Esophagus muscularis mucosa (tissue), 4 donors: ENCODE data around the gene PITRM1. TPM values are rescaled to one million over a fixed set of nuclear protein-coding genes. Genes with fewer than 3 reads are reported as not detected.

Experiments
- DNase-seq: peaks from one replicate; pipeline ENCODE4 v3.0.0-alpha.2; 2017; ENCODE audit errors: extremely low spot score
- H3K27ac ChIP-seq, 4 donors: fragments of 200-600 bp; sonication (generic); replicated peaks in 1 of 4; 1 replicate in 3 of 4; 2 replicates in 1 of 4; pipeline ENCODE4 v1.5.1; 2016 to 2019; ENCODE audit warnings: mild to moderate bottlenecking in 1 of 4
- H3K27me3 ChIP-seq, 4 donors: fragments of 200-600 bp; sonication (generic); one replicate each; pipeline versions ENCODE4 v1.5.1 to v1.6.0; 2016 to 2019
- H3K36me3 ChIP-seq, 4 donors: fragments of 200-600 bp; sonication (generic); one replicate each; pipeline ENCODE4 v1.5.1; 2016 to 2019
- H3K4me1 ChIP-seq, 4 donors: fragments of 200-600 bp; sonication (generic); one replicate each; pipeline ENCODE4 v1.5.1; 2016 to 2019
- H3K4me3 ChIP-seq, 4 donors: fragments of 200-600 bp; sonication (generic); 1 replicate in 2 of 4; 2 replicates in 2 of 4; pipeline ENCODE4 v1.5.1; 2016 to 2019; ENCODE audit warnings: mild to moderate bottlenecking in 4 of 4, moderate library complexity in 1 of 4
- H3K9me3 ChIP-seq, 4 donors: fragments of 200-600 bp; sonication (generic); 1 replicate in 3 of 4; 2 replicates in 1 of 4; pipeline ENCODE4 v1.5.1; 2016 to 2019
- EP300 ChIP-seq: sonication (generic); formaldehyde crosslinking; IDR thresholded peaks from one replicate; pipeline ENCODE4 v1.6.1; 2017; ENCODE audit warnings: antibody characterized with exemption
- POLR2A ChIP-seq: fragments of 450-650 bp; IDR thresholded peaks from one replicate; pipeline ENCODE4 v1.6.1; 2017; ENCODE audit warnings: antibody characterized with exemption, moderate library complexity, mild to moderate bottlenecking, low read depth
- POLR2AphosphoS5 ChIP-seq, 2 donors: sonication (generic); formaldehyde crosslinking; IDR thresholded peaks; one replicate each; pipeline ENCODE4 v1.6.1; 2017; ENCODE audit warnings: antibody characterized with exemption in 2 of 2
- WGBS: methylation state at CpG from one replicate; pipeline ENCODE4 v1.1.5; 2018; 5-methylcytosine and 5-hydroxymethylcytosine counted together
- intact Hi-C: fragments of 100-400 bp; cut with DNase I; formaldehyde crosslinking; loops from one replicate; pipeline ENCODE4 v1.15.1; 2023
- total RNA-seq, 4 donors: library from RNA; depleted of rRNA; stranded (reverse); fragments of >200 nt; gene quantifications; one replicate each; pipeline versions ENCODE4 v1.1.0 to v1.2.1, GENCODE V29; 2016
- TF ChIP-seq, protein P1 (sequence below), 3 experiments: fragments of 200-600 bp in 2 of 3; fragments of 450-650 bp in 1 of 3; sonication (generic) in 2 of 3; IDR thresholded peaks; one replicate each; pipeline ENCODE4 v1.5.1; 2017 to 2019; ENCODE audit warnings: antibody characterized with exemption in 3 of 3, mild to moderate bottlenecking in 2 of 3, moderate library complexity in 1 of 3

The PITRM1 gene
- total RNA-seq, 4 donors from 2014 or later = 75.5 to 103 (median 84.9) TPM

DNA sequence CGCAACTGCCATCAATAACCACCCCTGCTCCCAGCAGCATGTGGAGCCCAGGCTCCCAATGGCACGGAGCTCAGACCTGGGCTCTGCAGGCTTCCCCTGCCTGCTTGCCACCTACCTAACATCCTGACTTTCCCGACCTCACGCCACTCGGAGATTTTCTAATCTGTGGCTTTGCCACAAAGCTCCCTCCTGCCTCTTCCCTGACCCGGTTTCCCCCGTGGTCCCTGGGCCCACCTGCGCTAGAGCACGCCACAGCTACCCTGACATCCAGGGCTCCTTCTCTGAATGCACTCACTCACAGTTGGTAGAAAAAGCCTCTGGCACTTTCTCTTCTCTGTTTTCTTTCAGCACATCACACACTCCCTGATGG lies 20.0 kb downstream of the PITRM1 start:
- Histone ChIP-seq H3K36me3 (peaks cover 80 to 100% (median 91%) of the 10 kb centered on the region in 4 donors), H3K27me3 (no peaks in the 10 kb centered on the region), H3K9me3 (no peaks in the 10 kb centered on the region), H3K27ac (no peak overlapping the region), H3K4me1 (no peaks in the 10 kb centered on the region), H3K4me3 (no peak overlapping the region)
- TF ChIP-seq EP300 = no peak
- TF ChIP-seq, protein P1, sequence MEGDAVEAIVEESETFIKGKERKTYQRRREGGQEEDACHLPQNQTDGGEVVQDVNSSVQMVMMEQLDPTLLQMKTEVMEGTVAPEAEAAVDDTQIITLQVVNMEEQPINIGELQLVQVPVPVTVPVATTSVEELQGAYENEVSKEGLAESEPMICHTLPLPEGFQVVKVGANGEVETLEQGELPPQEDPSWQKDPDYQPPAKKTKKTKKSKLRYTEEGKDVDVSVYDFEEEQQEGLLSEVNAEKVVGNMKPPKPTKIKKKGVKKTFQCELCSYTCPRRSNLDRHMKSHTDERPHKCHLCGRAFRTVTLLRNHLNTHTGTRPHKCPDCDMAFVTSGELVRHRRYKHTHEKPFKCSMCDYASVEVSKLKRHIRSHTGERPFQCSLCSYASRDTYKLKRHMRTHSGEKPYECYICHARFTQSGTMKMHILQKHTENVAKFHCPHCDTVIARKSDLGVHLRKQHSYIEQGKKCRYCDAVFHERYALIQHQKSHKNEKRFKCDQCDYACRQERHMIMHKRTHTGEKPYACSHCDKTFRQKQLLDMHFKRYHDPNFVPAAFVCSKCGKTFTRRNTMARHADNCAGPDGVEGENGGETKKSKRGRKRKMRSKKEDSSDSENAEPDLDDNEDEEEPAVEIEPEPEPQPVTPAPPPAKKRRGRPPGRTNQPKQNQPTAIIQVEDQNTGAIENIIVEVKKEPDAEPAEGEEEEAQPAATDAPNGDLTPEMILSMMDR (IDR thresholded peaks at IDR 0.05) = no peak
- intact Hi-C loops = no loop called here
- no peak for DNase-seq
- WGBS = 82% methylated on average over 9 of the region's 9 CpGs

DNA sequence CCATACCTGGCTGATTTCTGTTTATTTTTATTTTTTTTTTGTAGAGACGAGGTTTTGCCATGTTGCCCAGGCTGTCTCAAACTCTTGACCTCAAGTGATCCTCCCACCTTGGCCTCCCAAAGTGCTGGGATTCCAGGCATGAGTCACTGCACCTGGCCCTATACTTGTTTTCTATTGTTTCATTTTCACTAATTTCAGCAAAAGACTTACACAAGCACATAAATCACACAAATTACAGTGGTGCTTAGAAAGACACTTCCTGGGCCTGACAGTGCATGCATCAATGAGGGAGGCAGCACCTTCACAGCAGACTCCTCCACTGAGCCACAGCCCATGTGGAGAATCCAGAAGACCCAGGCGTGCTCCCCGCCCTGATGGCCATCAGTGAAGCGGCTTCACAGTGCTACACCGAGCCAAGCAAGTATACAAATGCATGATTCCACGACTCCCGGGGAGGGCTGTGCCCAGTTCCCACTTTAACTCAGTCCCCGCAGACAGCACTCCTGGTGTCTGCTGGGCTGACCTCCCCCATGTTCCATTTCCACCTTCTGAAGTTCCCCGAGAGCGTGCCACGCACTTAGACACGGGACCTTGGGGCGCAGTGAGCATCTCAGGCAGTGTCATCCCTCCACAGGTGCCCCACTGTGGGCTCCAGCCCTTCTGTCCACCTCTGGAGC lies 20.6 kb downstream of the PITRM1 start:
- no peak overlapping the region for H3K4me3 ChIP-seq
- H3K9me3 ChIP-seq = no peaks in the 10 kb centered on the region
- no peaks in the 10 kb centered on the region for H3K27me3 ChIP-seq
- no peak for DNase-seq
- intact Hi-C loops = no loop called here
- H3K27ac ChIP-seq = no peak overlapping the region
- WGBS = 94% methylated on average over 12 of the region's 13 CpGs
- peaks cover 80 to 100% (median 92%) of the 10 kb centered on the region in 4 donors for H3K36me3 ChIP-seq
- no peaks in the 10 kb centered on the region for H3K4me1 ChIP-seq
- no peak for TF ChIP-seq POLR2AphosphoS5 (IDR thresholded peaks at IDR 0.05)

DNA sequence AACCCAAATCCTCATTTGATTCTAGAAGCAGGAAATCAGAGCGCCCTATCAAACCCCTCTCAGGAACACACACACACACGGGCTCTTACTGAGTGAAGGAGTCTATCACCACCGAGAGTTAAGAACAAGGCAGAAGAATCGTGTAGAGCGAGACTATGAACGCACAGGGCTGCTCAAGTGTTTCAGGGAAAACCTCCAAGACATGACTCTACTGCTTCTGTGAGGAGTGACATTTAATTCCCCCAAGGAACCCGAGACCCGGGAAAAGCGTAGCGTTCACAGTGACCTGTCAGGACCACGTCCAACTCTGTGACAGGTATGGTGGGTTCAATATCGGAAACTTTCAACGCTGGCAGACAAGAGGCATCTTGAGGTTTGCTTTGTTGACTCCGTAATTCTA lies 21.6 kb downstream of the PITRM1 start:
- peaks cover 74 to 100% (median 97%) of the 10 kb centered on the region in 4 donors for H3K36me3 ChIP-seq
- 93% methylated on average over 14 of the region's 14 CpGs for WGBS

DNA sequence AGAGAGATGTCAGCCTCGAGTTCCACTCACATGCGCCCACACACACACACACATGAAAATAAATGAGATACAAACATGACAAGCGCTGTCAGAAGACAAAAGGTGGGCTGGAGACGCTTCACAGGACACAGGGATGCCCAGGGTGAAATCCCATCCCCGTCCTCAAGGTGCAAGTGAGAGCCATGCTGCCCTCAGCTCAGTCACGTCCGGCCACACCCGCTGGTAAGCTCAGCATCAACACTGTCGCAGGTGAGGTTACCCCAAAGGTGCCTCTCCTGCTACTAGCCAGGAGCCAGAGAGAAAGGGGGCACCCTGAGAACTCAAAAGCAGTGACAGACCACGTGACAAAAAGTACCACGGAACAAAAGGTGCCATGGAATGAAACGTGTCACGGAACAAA lies 22.2 kb downstream of the PITRM1 start:
- DNase-seq = no peak
- H3K36me3 ChIP-seq = peaks cover 75 to 100% (median 98%) of the 10 kb centered on the region in 4 donors
- 89% methylated on average over 11 of the region's 13 CpGs for WGBS
- no peak overlapping the region for H3K4me3 ChIP-seq
- no peaks in the 10 kb centered on the region for H3K9me3 ChIP-seq
- TF ChIP-seq, protein P1 (IDR thresholded peaks at IDR 0.05) = no peak
- TF ChIP-seq POLR2A = no peak
- TF ChIP-seq POLR2AphosphoS5 (IDR thresholded peaks at IDR 0.05) = no peak
- no peak for TF ChIP-seq EP300
- intact Hi-C loops = no loop called here
- H3K27me3 ChIP-seq = no peaks in the 10 kb centered on the region
- no peak overlapping the region for H3K27ac ChIP-seq
- H3K4me1 ChIP-seq = no peaks in the 10 kb centered on the region

More for the DNA sequence above, 21.6 kb downstream of the PITRM1 start:
- no peak overlapping the region for H3K27ac ChIP-seq
- TF ChIP-seq POLR2AphosphoS5 (IDR thresholded peaks at IDR 0.05) (no peak), POLR2A (no peak), EP300 (no peak)
- TF ChIP-seq, protein P1 (IDR thresholded peaks at IDR 0.05) = no peak
- no peaks in the 10 kb centered on the region for H3K9me3 ChIP-seq
- H3K4me3 ChIP-seq = no peak overlapping the region
- intact Hi-C loops = no loop called here
- no peak for DNase-seq
- H3K4me1 ChIP-seq = no peaks in the 10 kb centered on the region
- H3K27me3 ChIP-seq = no peaks in the 10 kb centered on the region

DNA sequence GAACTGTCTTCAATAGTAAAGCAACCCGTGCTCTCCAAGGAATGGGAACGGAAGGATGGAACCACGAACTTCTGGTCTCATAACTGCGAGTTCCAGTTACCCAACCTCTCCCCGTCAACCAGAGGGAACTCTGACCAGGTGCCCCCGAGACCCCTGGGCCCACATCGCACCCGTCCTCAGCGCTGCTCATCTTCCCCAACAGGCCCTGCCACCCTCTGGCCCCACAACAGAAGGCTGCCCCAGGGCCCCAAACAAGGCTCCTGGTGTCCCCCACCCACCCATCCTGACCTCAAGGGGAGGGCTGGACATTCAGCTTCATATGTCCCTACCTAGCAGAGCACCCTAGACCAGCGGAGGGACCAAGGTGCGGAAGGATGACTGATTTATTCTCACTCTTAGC lies 22.7 kb downstream of the PITRM1 start:
- no peak for DNase-seq
- 82% methylated on average over 11 of the region's 11 CpGs for WGBS
- TF ChIP-seq, protein P1 (IDR thresholded peaks at IDR 0.05) = no peak
- TF ChIP-seq EP300 = no peak
- no peak for TF ChIP-seq POLR2AphosphoS5 (IDR thresholded peaks at IDR 0.05)
- no peak for TF ChIP-seq POLR2A

More for the DNA sequence above, 22.7 kb downstream of the PITRM1 start:
- Histone ChIP-seq H3K4me3 (no peak overlapping the region), H3K9me3 (no peaks in the 10 kb centered on the region), H3K4me1 (no peaks in the 10 kb centered on the region), H3K27me3 (no peaks in the 10 kb centered on the region), H3K36me3 (peaks cover 75 to 100% (median 98%) of the 10 kb centered on the region in 4 donors), H3K27ac (no peak overlapping the region)
- intact Hi-C loops = no loop called here
